Coronary artery (tissue), 2 donors: ENCODE measurements around the gene HOXB5.

Experiments
- DNase-seq: peaks from one replicate; pipeline ENCODE4 v3.0.0-alpha.2; 2017; ENCODE audit warnings: low spot score
- H3K27ac ChIP-seq, 2 donors: fragments of 200-600 bp; sonication (generic); one replicate each; pipeline ENCODE4 v1.5.1; 2016 to 2019
- H3K4me3 ChIP-seq: fragments of 200-600 bp; sonication (generic); 2 replicates; pipeline ENCODE4 v1.5.1; 2016; ENCODE audit warnings: mild to moderate bottlenecking, moderate library complexity
- TF ChIP-seq, protein P1 (sequence below): fragments of 200-600 bp; sonication (generic); IDR thresholded peaks from one replicate; pipeline ENCODE4 v1.5.1; 2019; ENCODE audit warnings: antibody characterized with exemption

The HOXB5 gene

DNA sequence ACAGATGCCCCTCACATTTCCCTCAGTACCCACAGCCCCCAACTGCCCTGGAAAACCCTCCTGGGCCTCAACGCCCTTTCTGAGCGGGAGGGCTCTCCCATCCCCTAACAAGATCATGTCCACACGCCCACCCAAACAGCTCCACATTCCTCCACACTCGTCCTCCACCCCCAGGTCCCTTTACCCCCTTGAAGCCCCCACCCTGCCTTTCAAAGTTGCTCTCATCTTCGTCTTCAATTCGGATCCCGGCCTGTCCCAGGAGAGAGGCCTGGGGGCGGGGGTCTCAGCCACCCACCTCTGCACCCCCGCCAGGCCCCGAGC lies 29.8 kb downstream of the HOXB5 start:
- H3K4me3 ChIP-seq = peak overlapping the region; percentile 74
- TF ChIP-seq, protein P1, sequence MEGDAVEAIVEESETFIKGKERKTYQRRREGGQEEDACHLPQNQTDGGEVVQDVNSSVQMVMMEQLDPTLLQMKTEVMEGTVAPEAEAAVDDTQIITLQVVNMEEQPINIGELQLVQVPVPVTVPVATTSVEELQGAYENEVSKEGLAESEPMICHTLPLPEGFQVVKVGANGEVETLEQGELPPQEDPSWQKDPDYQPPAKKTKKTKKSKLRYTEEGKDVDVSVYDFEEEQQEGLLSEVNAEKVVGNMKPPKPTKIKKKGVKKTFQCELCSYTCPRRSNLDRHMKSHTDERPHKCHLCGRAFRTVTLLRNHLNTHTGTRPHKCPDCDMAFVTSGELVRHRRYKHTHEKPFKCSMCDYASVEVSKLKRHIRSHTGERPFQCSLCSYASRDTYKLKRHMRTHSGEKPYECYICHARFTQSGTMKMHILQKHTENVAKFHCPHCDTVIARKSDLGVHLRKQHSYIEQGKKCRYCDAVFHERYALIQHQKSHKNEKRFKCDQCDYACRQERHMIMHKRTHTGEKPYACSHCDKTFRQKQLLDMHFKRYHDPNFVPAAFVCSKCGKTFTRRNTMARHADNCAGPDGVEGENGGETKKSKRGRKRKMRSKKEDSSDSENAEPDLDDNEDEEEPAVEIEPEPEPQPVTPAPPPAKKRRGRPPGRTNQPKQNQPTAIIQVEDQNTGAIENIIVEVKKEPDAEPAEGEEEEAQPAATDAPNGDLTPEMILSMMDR = no peak
- DNase-seq = no peak

DNA sequence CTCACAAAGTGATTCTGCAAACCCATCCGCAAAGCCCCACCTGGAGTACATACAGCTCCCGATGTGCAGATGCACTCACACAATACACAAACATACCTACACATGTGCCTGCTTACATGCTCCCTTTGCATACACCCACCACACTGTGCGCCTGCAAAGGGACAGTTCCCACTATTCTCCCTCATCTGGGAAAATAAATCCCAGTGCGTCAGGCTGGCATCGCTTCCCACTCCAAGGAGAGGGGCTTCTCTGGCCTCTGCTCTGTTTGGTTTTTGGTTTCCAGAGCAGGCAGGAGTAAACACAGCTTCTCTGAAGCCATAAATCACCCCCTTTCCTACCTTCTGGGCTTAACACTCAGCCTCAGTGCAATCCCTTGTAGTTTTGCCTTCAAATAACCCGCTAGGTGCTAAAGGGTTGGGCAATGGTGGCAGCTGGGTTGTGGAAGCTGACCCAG lies 30.2 kb downstream of the HOXB5 start:
- TF ChIP-seq, protein P1 = no peak
- no peak for DNase-seq
- Histone ChIP-seq H3K27ac (peak overlapping the region in 1 of 2 donors; percentile 60), H3K4me3 (peak overlapping the region; percentile 74)

More for the DNA sequence above, 29.8 kb downstream of the HOXB5 start:
- peak overlapping the region; percentile 34 to 60 for H3K27ac ChIP-seq

DNA sequence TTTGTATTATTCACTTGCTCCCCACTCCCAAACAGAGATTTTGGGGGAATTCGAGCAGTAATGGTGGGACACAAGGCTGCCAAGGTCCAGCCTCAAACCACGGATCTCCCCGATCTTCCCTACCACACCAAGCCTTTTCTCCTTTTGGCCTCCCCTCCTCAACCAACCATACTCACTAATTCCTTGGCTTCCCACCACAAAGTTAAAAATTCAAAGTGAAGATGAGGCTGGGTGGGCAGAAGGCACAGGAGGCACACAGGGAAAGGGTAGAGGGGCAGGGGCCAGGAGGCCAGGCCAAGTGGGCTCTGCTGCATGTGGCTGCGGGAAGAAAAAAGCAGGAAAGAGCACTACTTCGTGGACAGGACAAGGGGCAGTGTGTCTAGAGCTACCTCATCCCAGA lies 30.6 kb downstream of the HOXB5 start:
- peak overlapping the region in 1 of 2 donors; percentile 60 for H3K27ac ChIP-seq
- TF ChIP-seq, protein P1 = no peak
- peak overlapping the region; percentile 74 for H3K4me3 ChIP-seq
- no peak for DNase-seq

DNA sequence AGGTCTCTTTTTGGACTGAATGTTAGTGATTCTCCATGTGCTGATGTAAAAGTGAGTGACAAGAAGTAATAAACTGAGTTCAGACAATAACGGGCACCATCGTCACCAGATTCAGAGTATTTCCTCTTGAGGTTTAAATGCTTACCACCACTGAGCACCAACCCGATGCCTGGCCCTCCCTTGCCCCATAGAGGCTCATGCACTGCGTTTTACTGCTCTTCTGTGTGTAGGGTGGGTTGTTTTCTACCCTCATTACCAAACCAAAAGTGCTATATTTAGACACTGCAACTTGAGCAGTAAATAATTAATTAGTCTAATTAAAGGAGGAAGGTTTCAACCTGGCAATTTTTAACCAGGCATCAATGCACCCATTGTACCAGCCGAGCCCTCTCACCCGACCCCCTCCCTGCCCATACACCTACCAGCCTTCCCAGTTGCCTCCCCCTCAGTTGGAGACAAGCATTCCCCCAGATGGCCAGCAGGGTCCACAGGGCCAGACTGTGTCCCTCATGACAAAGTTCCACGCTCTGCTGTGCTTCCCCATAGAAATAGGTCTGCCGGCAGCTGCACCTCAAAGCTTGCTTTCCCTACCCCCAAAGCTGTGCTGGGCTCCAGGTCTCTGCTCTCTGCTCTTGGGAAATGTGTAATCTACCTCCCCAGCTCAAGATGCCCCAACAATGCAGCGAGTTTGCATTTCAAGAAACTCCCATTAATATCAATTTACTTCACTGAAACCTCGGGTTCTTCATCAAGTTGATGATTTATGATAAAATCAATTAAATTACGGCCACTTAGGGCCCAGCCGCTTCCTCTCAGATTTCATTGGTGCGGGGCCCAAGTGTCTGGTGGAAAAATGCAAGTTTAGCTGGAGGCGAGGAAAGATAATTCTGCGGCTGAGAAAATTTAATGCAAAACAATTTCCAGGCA lies 31.4 kb downstream of the HOXB5 start:
- DNase-seq = no peak
- TF ChIP-seq, protein P1 = no peak
- Histone ChIP-seq H3K4me3 (peak overlapping the region; percentile 1), H3K27ac (peak overlapping the region in 1 of 2 donors; percentile 26)

DNA sequence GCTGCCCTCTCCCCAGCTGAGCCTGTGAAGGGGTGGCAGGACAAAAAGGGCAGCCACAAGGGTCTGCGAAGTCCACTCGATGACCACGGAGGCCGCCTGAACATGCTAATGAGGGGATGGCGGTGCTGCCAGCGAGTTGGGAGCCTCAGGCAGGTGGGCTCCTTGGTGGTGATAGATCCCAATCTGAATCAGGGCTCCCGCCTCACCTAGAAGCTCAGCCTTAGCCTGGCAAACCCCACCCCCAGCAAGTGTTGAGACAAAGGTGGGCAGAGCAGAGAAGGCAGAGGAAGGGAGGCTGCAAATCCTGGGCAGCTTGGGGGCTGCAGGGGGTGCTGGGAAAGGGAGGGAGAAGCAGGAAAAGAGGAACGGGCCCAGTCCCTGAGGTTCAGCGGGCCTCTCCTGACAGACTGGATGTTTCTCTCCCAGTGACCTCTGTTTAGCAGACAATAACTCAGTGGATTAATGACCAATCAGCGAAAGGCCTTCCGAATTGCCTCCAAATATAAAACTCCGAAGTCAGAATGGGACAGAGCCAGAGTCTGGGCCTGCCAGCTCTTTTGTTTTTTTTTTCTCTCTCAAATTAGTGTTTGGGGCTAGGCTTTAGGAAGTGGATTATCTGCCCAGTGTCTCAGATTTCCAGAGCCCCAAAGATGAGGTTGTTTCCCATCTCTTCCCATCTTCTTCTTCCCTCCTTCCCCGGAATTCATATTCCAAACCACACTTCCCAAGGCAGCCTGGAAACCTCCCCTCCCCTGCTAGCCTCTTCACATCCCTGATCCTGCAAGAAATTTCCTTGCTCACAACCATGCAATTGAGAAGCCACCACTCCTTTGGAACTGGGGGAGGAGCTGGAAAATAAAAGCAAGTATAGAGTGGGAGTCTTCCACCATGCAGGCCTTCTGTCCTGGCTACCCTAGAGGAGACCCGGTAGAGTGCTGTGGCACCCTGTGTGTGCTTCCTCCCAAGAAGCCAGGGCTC lies 33.5 kb downstream of the HOXB5 start:
- Histone ChIP-seq H3K4me3 (no peak overlapping the region), H3K27ac (peak overlapping the region in 1 of 2 donors; percentile 87)
- DNase-seq = no peak
- TF ChIP-seq, protein P1 = no peak

DNA sequence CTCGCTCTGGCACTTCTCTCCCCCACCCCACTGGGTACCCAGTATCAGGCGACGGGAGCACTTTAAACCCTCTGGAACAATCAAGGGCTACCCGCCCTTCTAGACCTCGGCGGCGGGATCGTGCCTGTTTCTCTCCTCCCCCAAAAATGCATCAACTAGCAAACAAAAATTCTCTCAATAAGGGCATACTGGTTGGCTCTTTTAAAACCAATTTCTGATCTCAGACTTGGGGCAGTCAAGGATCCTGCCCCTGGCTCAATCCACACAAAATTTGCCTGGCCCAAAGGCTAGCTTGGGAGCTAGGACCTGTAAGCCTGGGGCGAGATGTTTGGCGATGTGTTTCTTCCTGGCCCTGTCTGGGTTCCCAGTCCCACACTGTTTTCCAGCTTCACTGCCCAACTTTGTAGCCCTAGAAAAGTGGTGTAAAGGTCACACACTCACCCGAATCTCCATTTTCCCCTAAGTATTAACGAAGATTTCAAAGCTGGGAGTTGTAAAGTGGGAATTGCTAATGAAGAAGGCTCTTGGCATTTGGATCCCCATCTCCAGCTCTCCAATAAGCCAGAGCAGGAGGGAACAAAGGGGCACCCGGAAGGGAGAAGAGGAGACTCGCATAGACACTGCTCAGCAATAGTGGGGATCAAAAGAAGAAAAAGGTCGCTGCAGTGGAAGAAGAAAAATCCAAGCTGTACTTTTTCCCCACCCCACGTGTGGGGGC lies 34.3 kb downstream of the HOXB5 start:
- Histone ChIP-seq H3K4me3 (no peak overlapping the region), H3K27ac (peak overlapping the region in 1 of 2 donors; percentile 87)
- no peak for DNase-seq
- TF ChIP-seq, protein P1 = no peak
